Adrenal gland (tissue), 12 donors: ENCODE data around the gene CTSW. TPM values are rescaled to one million over a fixed set of nuclear protein-coding genes. Genes with fewer than 3 reads are reported as not detected.
A peak's percentile ranks its signal among the peaks of the same experiment; 100 is the strongest.

ENCODE experiments used
- DNase-seq, 7 donors: peaks; one replicate each; pipeline ENCODE4 v3.0.0-alpha.2; 2019 to 2020
- H3K27ac ChIP-seq, 5 donors: fragments of 200-600 bp; sonication (generic) in 4 of 5; 1 replicate in 3 of 5; 2 replicates in 2 of 5; pipeline versions ENCODE4 v1.5.1 to v1.8.0; 2016 to 2020; ENCODE audit warnings: mild to moderate bottlenecking in 1 of 5
- H3K27me3 ChIP-seq: fragments of 200-600 bp; 2 replicates; pipeline ENCODE4 v1.8.0; 2021
- H3K36me3 ChIP-seq, 2 donors: fragments of 200-600 bp; replicated peaks in 1 of 2; 1 replicate in 1 of 2; 2 replicates in 1 of 2; pipeline versions ENCODE4 v1.5.1 to v1.8.0; 2018 to 2022
- H3K4me1 ChIP-seq, 2 donors: fragments of 200-600 bp; replicated peaks in 1 of 2; 1 replicate in 1 of 2; 2 replicates in 1 of 2; pipeline versions ENCODE4 v1.5.1 to v1.8.0; 2018 to 2021
- H3K4me3 ChIP-seq, 4 donors: fragments of 200-600 bp; sonication (generic) in 3 of 4; one replicate each; pipeline ENCODE4 v1.5.1; 2016 to 2018
- H3K9me3 ChIP-seq, 3 donors: fragments of 200-600 bp; sonication (generic) in 1 of 3; replicated peaks in 1 of 3; 1 replicate in 2 of 3; 2 replicates in 1 of 3; pipeline versions ENCODE4 v1.5.1 to v1.8.0; 2016 to 2021
- CTCF ChIP-seq, 6 experiments: fragments of 450-650 bp in 4 of 6; fragments of 200-600 bp in 2 of 6; sonication (generic) in 1 of 6; IDR thresholded peaks; 1 replicate in 5 of 6; 2 replicates in 1 of 6; pipeline versions ENCODE4 v1.5.1 to v1.8.0; 2016 to 2021; ENCODE audit warnings: antibody characterized with exemption in 6 of 6, mild to moderate bottlenecking in 2 of 6, moderate library complexity in 1 of 6
- POLR2A ChIP-seq, 2 donors: fragments of 450-650 bp; IDR thresholded peaks; one replicate each; pipeline ENCODE4 v1.6.1; 2017; ENCODE audit warnings: antibody characterized with exemption in 2 of 2, mild to moderate bottlenecking in 2 of 2, moderate library complexity in 1 of 2
- WGBS, 4 donors: extraction: QIAGEN DNeasy Blood & Tissue Kit in 2 of 4; methylation state at CpG; one replicate each; pipeline versions ENCODE4 v1.1.5 to v1.1.7; 2013 to 2017; 5-methylcytosine and 5-hydroxymethylcytosine counted together
- intact Hi-C, 2 donors: fragments of 100-400 bp; cut with DNase I; formaldehyde crosslinking; loops; one replicate each; pipeline versions ENCODE4 v1.14.1 to v1.15.0; 2022 to 2023
- polyA plus RNA-seq, 3 donors: library from polyadenylated mRNA; stranded (reverse); fragments of 200-250 nt in 2 of 3; fragments of 350-450 nt in 1 of 3; fragmentation: Illumina TruSeq in 1 of 3; extraction: RNeasy Lipid Tissue Mini Kit (QIAGEN cat#74804) in 1 of 3; gene quantifications; one replicate each; pipeline ENCODE4 v1.2.3, GENCODE V29; 2013 to 2014
- total RNA-seq, 9 donors: library from RNA; depleted of rRNA in 4 of 9; stranded (reverse); fragments of >200 nt in 4 of 9; fragments of 120-200 nt in 1 of 9; fragmentation: NEBNext Ultra II Directional in 1 of 9; extraction: Animal tissue kit (Norgen Biotek cat#: 25700) in 1 of 9; gene quantifications; one replicate each; pipeline versions ENCODE4 v1.1.0 to v1.2.4, GENCODE V29; 2013 to 2023
- donor health status: healthy with polysubstance abuse.
- donor health status: Bipolar disorder and iron deficiency.
- donor health status: DM: yes; HTN: yes; CAD: no.
- donor health status: DM: no; HTN: no; CAD: no.
- donor health status: DM: no; HTN: no; CAD: no.
- donor health status: DM: yes; HTN: yes; CAD: no.

CTSW gene
- total and polyA plus RNA-seq, 12 donors: 0.28 to 4.8 (median 0.96) TPM; not detected in 2

- TF ChIP-seq CTCF (IDR thresholded peaks at IDR 0.05) (no peak), POLR2A (IDR thresholded peaks at IDR 0.05) (no peak)
- 92 to 96% (median 95%) methylated on average over 4 of the region's 4 CpGs; no CpG with 5 or more reads in 1 of the 4 donors for WGBS, 4 donors
- H3K4me3 ChIP-seq: no peak overlapping the region
- peak in 2 of 7 donors; percentile 16 to 46 for DNase-seq
- peaks cover 13 to 21% of the 10 kb centered on the region in 2 donors for H3K4me1 ChIP-seq
- H3K27me3 ChIP-seq: no peaks in the 10 kb centered on the region
- H3K36me3 ChIP-seq: peaks cover 0 to 46% of the 10 kb centered on the region in 2 donors
- no peak overlapping the region for H3K27ac ChIP-seq
- no peaks in the 10 kb centered on the region for H3K9me3 ChIP-seq
- intact Hi-C loops: no loop called here
These were observed 25.5 kb upstream of the CTSW start for GRCh38 chr11:65854161-65854592.

- Histone ChIP-seq H3K27ac (no peak overlapping the region), H3K4me1 (peaks cover 13 to 22% of the 10 kb centered on the region in 2 donors), H3K4me3 (no peak overlapping the region), H3K9me3 (no peaks in the 10 kb centered on the region), H3K36me3 (peaks cover 0 to 46% of the 10 kb centered on the region in 2 donors), H3K27me3 (no peaks in the 10 kb centered on the region)
- TF ChIP-seq CTCF (IDR thresholded peaks at IDR 0.05) (no peak), POLR2A (IDR thresholded peaks at IDR 0.05) (no peak)
- DNase-seq: peak in 5 of 7 donors; percentile 13 to 31 (median 28)
- 72 to 75% (median 74%) methylated on average over 14 to 15 of the region's 15 CpGs for WGBS, 4 donors
- intact Hi-C loops: no loop called here
These were observed 24.5 kb upstream of the CTSW start for GRCh38 chr11:65854852-65855837.

GRCh38 chr11:65855927-65856363 lies 23.7 kb upstream of the CTSW start:
- peak in 5 of 7 donors; percentile 7 to 33 (median 23) for DNase-seq
- peaks cover 14 to 24% of the 10 kb centered on the region in 2 donors for H3K4me1 ChIP-seq
- H3K36me3 ChIP-seq: peaks cover 0 to 46% of the 10 kb centered on the region in 2 donors
- H3K27ac ChIP-seq: peak overlapping the region in 1 of 5 donors; percentile 99
- H3K9me3 ChIP-seq: no peaks in the 10 kb centered on the region
- TF ChIP-seq CTCF (IDR thresholded peaks at IDR 0.05) (no peak), POLR2A (IDR thresholded peaks at IDR 0.05) (no peak)
- intact Hi-C loops: no loop called here
- no peaks in the 10 kb centered on the region for H3K27me3 ChIP-seq
- peak overlapping the region in 1 of 4 donors; percentile 100 for H3K4me3 ChIP-seq
- WGBS, 4 donors: 85 to 90% (median 88%) methylated on average over 15 of the region's 15 CpGs
